MCF 10A (cell line): ENCODE measurements around the gene KMT2B. TPM values are rescaled to one million over a fixed set of nuclear protein-coding genes. Genes with fewer than 3 reads are reported as not detected.

Experiments
- BruUV-seq: library from RNA; stranded (reverse); fragments of 400-500 nt; replicated peaks from 2 replicates; lab custom pipeline; 2021; lab: Mats Ljungman, UMichigan
- CTCF ChIA-PET: fragments of 300-600 bp; sonication (Branson Sonifier 250); formaldehyde crosslinking; extraction: SDS; loops from one replicate; lab custom pipeline; 2021; ENCODE audit warnings: antibody characterized with exemption, inconsistent platforms; lab: Yijun Ruan, JAX
- POLR2A ChIA-PET: fragments of 300-600, 350-650 bp; sonication (Branson Sonifier 250); formaldehyde crosslinking; extraction: SDS; loops from one replicate; lab custom pipeline; 2020; ENCODE audit warnings: antibody characterized with exemption, inconsistent platforms; lab: Yijun Ruan, JAX
- DNase-seq: peaks from one replicate; pipeline ENCODE4 v3.0.0-alpha.2; 2018; ENCODE audit not compliant: unreplicated experiment
- H3K27ac Mint-ChIP-seq: one replicate; pipeline ENCODE4 v1.8.0; 2022; ENCODE audit warnings: mild to moderate bottlenecking, low read depth, mixed read lengths; ENCODE audit not compliant: unreplicated experiment
- H3K27me3 Mint-ChIP-seq: one replicate; pipeline ENCODE4 v1.8.0; 2022; ENCODE audit warnings: mixed read lengths; ENCODE audit not compliant: insufficient read depth, unreplicated experiment
- H3K36me3 Mint-ChIP-seq: one replicate; pipeline ENCODE4 v1.8.0; 2022; ENCODE audit warnings: mild to moderate bottlenecking, moderate library complexity, mixed read lengths; ENCODE audit not compliant: insufficient read depth, unreplicated experiment
- H3K4me1 Mint-ChIP-seq: one replicate; pipeline ENCODE4 v1.8.0; 2022; ENCODE audit warnings: mixed read lengths; ENCODE audit not compliant: insufficient read depth, unreplicated experiment
- H3K4me3 Mint-ChIP-seq: one replicate; pipeline ENCODE4 v1.8.0; 2022; ENCODE audit warnings: mild to moderate bottlenecking, moderate library complexity, mixed read lengths; ENCODE audit not compliant: unreplicated experiment
- H3K9me3 Mint-ChIP-seq: one replicate; pipeline ENCODE4 v1.8.0; 2022; ENCODE audit warnings: mixed read lengths; ENCODE audit not compliant: unreplicated experiment
- CTCF ChIP-seq: fragments of 200-600 bp; IDR thresholded peaks from one replicate; pipeline ENCODE4 v1.8.0; 2022; ENCODE audit warnings: antibody characterized with exemption, mild to moderate bottlenecking; ENCODE audit not compliant: unreplicated experiment
- intact Hi-C: fragments of 100-400 bp; cut with micrococcal nuclease; formaldehyde crosslinking; loops from 2 replicates; pipeline ENCODE4 v1.14.1; 2022
- total RNA-seq: library from RNA; stranded (reverse); gene quantifications from 2 replicates; pipeline ENCODE4 v1.2.3, GENCODE V29; 2022

The KMT2B gene
- total RNA-seq, 1 experiment from 2014 or later: 36.0 TPM

- Mint-ChIP-seq H3K9me3 (no peaks in the 10 kb centered on the region), H3K36me3 (no peaks in the 10 kb centered on the region), H3K27me3 (no peaks in the 10 kb centered on the region), H3K4me3 (no peak overlapping the region), H3K27ac (no peak overlapping the region), H3K4me1 (peaks cover 10% of the 10 kb centered on the region)
- no TSS peak for BruUV-seq
- no peak for DNase-seq
- ChIA-PET CTCF (no interaction called here), POLR2A (no interaction called here)
- TF ChIP-seq CTCF: no peak
- intact Hi-C loops: no loop called here
Measured at GRCh38 chr19:35780058-35780457, 62.3 kb downstream of the KMT2B start.

- no peaks in the 10 kb centered on the region for H3K9me3 Mint-ChIP-seq
- POLR2A ChIA-PET: no interaction called here
- H3K27me3 Mint-ChIP-seq: no peaks in the 10 kb centered on the region
- no peaks in the 10 kb centered on the region for H3K36me3 Mint-ChIP-seq
- CTCF ChIA-PET: no interaction called here
- no peak overlapping the region for H3K4me3 Mint-ChIP-seq
- H3K27ac Mint-ChIP-seq: no peak overlapping the region
- H3K4me1 Mint-ChIP-seq: peaks cover 10% of the 10 kb centered on the region
- no peak for DNase-seq
- BruUV-seq: no TSS peak
- TF ChIP-seq CTCF: no peak
- intact Hi-C loops: no loop called here
Measured at GRCh38 chr19:35780717-35781116, 62.9 kb downstream of the KMT2B start.

- BruUV-seq: no TSS peak
- Mint-ChIP-seq H3K36me3 (no peaks in the 10 kb centered on the region), H3K27me3 (no peaks in the 10 kb centered on the region), H3K4me1 (peaks cover 2% of the 10 kb centered on the region), H3K4me3 (no peak overlapping the region), H3K9me3 (no peaks in the 10 kb centered on the region), H3K27ac (no peak overlapping the region)
- POLR2A ChIA-PET: no interaction called here
- no peak for TF ChIP-seq CTCF
- no peak for DNase-seq
- intact Hi-C loops: no loop called here
- CTCF ChIA-PET: no interaction called here
Measured at GRCh38 chr19:35781650-35782049, 63.8 kb downstream of the KMT2B start.

GRCh38 chr19:35782589-35782988, 64.8 kb downstream of the KMT2B start:
- ChIA-PET CTCF (interaction anchor here (0.6 kb wide), 1 partner anchor 31 kb away, joined by 3 read pairs; no protein-coding TSS in a partner anchor), POLR2A (interaction anchor here (0.6 kb wide), 1 partner anchor 89 kb away, joined by 3 read pairs; no protein-coding TSS in a partner anchor)
- no peak for DNase-seq
- intact Hi-C loops: no loop called here
- Mint-ChIP-seq H3K36me3 (no peaks in the 10 kb centered on the region), H3K27me3 (no peaks in the 10 kb centered on the region), H3K27ac (no peak overlapping the region), H3K4me3 (no peak overlapping the region), H3K9me3 (no peaks in the 10 kb centered on the region), H3K4me1 (no peaks in the 10 kb centered on the region)
- no TSS peak for BruUV-seq
- no peak for TF ChIP-seq CTCF
